ENCODE measurements around the gene B9D1.

B9D1 gene

GRCh38 chr17:19362277-19363113, at the start of gene B9D1:
TSS of gene B9D1 (minus strand) at chr17:19362723. CDS start at chr17:19362569, 154 bp downstream.
- peak; percentile 97 for DNase-seq (ENCODE audit: low spot score)

- DNase-seq (ENCODE audit: low spot score), result no peak
Observed at GRCh38 chr17:19411631-19412030, 49.1 kb upstream of the B9D1 start.

GRCh38 chr17:19410875-19411620, 48.5 kb upstream of the B9D1 start, which contains the start of gene RNF112:
TSS of gene RNF112 (plus strand) at chr17:19411232. CDS start at chr17:19411409, 177 bp downstream.
- no peak for DNase-seq (ENCODE audit: low spot score)

- no peak for DNase-seq (ENCODE audit: low spot score)
Observed at GRCh38 chr17:19410091-19410490, 47.6 kb upstream of the B9D1 start.

GRCh38 chr17:19409509-19409908, 47.0 kb upstream of the B9D1 start:
- DNase-seq (ENCODE audit: low spot score), result no peak

- no peak for DNase-seq (ENCODE audit: low spot score)
Observed at GRCh38 chr17:19409066-19409465, 46.5 kb upstream of the B9D1 start.

GRCh38 chr17:19408346-19408710, 45.8 kb upstream of the B9D1 start:
- no peak for DNase-seq (ENCODE audit: low spot score)

- no peak for DNase-seq (ENCODE audit: low spot score)
Observed at GRCh38 chr17:19407601-19408345, 45.2 kb upstream of the B9D1 start.

GRCh38 chr17:19405114-19405513, 42.6 kb upstream of the B9D1 start:
- no peak for DNase-seq (ENCODE audit: low spot score)

- no peak for DNase-seq (ENCODE audit: low spot score)
Observed at GRCh38 chr17:19404264-19404663, 41.7 kb upstream of the B9D1 start.

GRCh38 chr17:19403021-19403420, 40.5 kb upstream of the B9D1 start:
- peak; percentile 58 for DNase-seq (ENCODE audit: low spot score)

GRCh38 chr17:19402171-19402570, 39.6 kb upstream of the B9D1 start:
- DNase-seq (ENCODE audit: low spot score), result no peak

- no peak for DNase-seq (ENCODE audit: low spot score)
Observed at GRCh38 chr17:19401321-19402010, 38.9 kb upstream of the B9D1 start.

- peak; percentile 73 for DNase-seq (ENCODE audit: low spot score)
Observed at GRCh38 chr17:19399750-19400450, 37.4 kb upstream of the B9D1 start.

- DNase-seq (ENCODE audit: low spot score), result peak; percentile 55
Observed at GRCh38 chr17:19398301-19399181, 36.0 kb upstream of the B9D1 start.

- no peak for DNase-seq (ENCODE audit: low spot score)
Observed at GRCh38 chr17:19397556-19398041, 35.1 kb upstream of the B9D1 start.

- no peak for DNase-seq (ENCODE audit: low spot score)
Observed at GRCh38 chr17:19392303-19392702, 29.8 kb upstream of the B9D1 start.

GRCh38 chr17:19391432-19391831, 28.9 kb upstream of the B9D1 start:
- peak; percentile 34 for DNase-seq (ENCODE audit: low spot score)

GRCh38 chr17:19390951-19391350, 28.4 kb upstream of the B9D1 start:
- DNase-seq (ENCODE audit: low spot score), result peak; percentile 42
